ENCODE measurements around the gene SPATA33.

SPATA33 gene

GRCh38 chr16:89642574-89642973 is 15.1 kb upstream of the SPATA33 start:
- H3K4me3 ChIP-seq (replicated peaks; ENCODE audit: low read depth, low read length) = no peak overlapping the region
- no peak for DNase-seq (ENCODE audit: extremely low read depth, insufficient read length)
- H3K36me3 ChIP-seq (ENCODE audit: control insufficient read depth, insufficient read depth, low read length) = peaks cover 20% of the 10 kb centered on the region
- no peak for TF ChIP-seq CTCF (IDR thresholded peaks at IDR 0.05; ENCODE audit: insufficient read depth, low read length, poor library complexity, severe bottlenecking)
- H3K27me3 ChIP-seq (replicated peaks; ENCODE audit: control insufficient read depth, insufficient read depth, low read length) = no peaks in the 10 kb centered on the region

GRCh38 chr16:89643769-89644300 is 13.8 kb upstream of the SPATA33 start:
- Histone ChIP-seq H3K27me3 (replicated peaks; ENCODE audit: control insufficient read depth, insufficient read depth, low read length) (no peaks in the 10 kb centered on the region), H3K4me3 (replicated peaks; ENCODE audit: low read depth, low read length) (no peak overlapping the region), H3K36me3 (ENCODE audit: control insufficient read depth, insufficient read depth, low read length) (peaks cover 20% of the 10 kb centered on the region)
- no peak for TF ChIP-seq CTCF (IDR thresholded peaks at IDR 0.05; ENCODE audit: insufficient read depth, low read length, poor library complexity, severe bottlenecking)
- DNase-seq (ENCODE audit: extremely low read depth, insufficient read length) = no peak

- Histone ChIP-seq H3K27me3 (replicated peaks; ENCODE audit: control insufficient read depth, insufficient read depth, low read length) (no peaks in the 10 kb centered on the region), H3K4me3 (replicated peaks; ENCODE audit: low read depth, low read length) (no peak overlapping the region), H3K36me3 (ENCODE audit: control insufficient read depth, insufficient read depth, low read length) (peaks cover 24% of the 10 kb centered on the region)
- TF ChIP-seq CTCF (IDR thresholded peaks at IDR 0.05; ENCODE audit: insufficient read depth, low read length, poor library complexity, severe bottlenecking) = no peak
- DNase-seq (ENCODE audit: extremely low read depth, insufficient read length) = no peak
Measured at GRCh38 chr16:89645122-89645521, 12.5 kb upstream of the SPATA33 start.

GRCh38 chr16:89646270-89646669 is 11.4 kb upstream of the SPATA33 start:
- H3K36me3 ChIP-seq (ENCODE audit: control insufficient read depth, insufficient read depth, low read length) = peaks cover 26% of the 10 kb centered on the region

GRCh38 chr16:89646906-89647305 is 10.7 kb upstream of the SPATA33 start:
- no peak for TF ChIP-seq CTCF (IDR thresholded peaks at IDR 0.05; ENCODE audit: insufficient read depth, low read length, poor library complexity, severe bottlenecking)
- H3K36me3 ChIP-seq (ENCODE audit: control insufficient read depth, insufficient read depth, low read length) = peaks cover 30% of the 10 kb centered on the region
- H3K4me3 ChIP-seq (replicated peaks; ENCODE audit: low read depth, low read length) = no peak overlapping the region
- DNase-seq (ENCODE audit: extremely low read depth, insufficient read length) = no peak
- H3K27me3 ChIP-seq (replicated peaks; ENCODE audit: control insufficient read depth, insufficient read depth, low read length) = no peaks in the 10 kb centered on the region

More at GRCh38 chr16:89646270-89646669, 11.4 kb upstream of the SPATA33 start:
- no peak for DNase-seq (ENCODE audit: extremely low read depth, insufficient read length)
- H3K27me3 ChIP-seq (replicated peaks; ENCODE audit: control insufficient read depth, insufficient read depth, low read length) = no peaks in the 10 kb centered on the region
- no peak overlapping the region for H3K4me3 ChIP-seq (replicated peaks; ENCODE audit: low read depth, low read length)
- no peak for TF ChIP-seq CTCF (IDR thresholded peaks at IDR 0.05; ENCODE audit: insufficient read depth, low read length, poor library complexity, severe bottlenecking)

- peaks cover 19% of the 10 kb centered on the region for H3K36me3 ChIP-seq (ENCODE audit: control insufficient read depth, insufficient read depth, low read length)
- no peak for DNase-seq (ENCODE audit: extremely low read depth, insufficient read length)
Measured at GRCh38 chr16:89651584-89651983, 6.1 kb upstream of the SPATA33 start.

More at GRCh38 chr16:89651584-89651983, 6.1 kb upstream of the SPATA33 start:
- TF ChIP-seq CTCF (IDR thresholded peaks at IDR 0.05; ENCODE audit: insufficient read depth, low read length, poor library complexity, severe bottlenecking) = no peak
- H3K4me3 ChIP-seq (replicated peaks; ENCODE audit: low read depth, low read length) = no peak overlapping the region
- H3K27me3 ChIP-seq (replicated peaks; ENCODE audit: control insufficient read depth, insufficient read depth, low read length) = no peaks in the 10 kb centered on the region
